H1 (cell line): ENCODE measurements around the gene RETSAT. TPM values are rescaled to one million over a fixed set of nuclear protein-coding genes. Genes with fewer than 3 reads are reported as not detected.

ENCODE experiments used
- HDAC2 ChIP-seq, 2 experiments: fragments of 300-600 bp in 1 of 2; sonication (generic) in 1 of 2; IDR thresholded peaks; 2 replicates each; pipeline ENCODE4 v1.6.1; 2011 to 2012; ENCODE audit warnings: low read depth in 2 of 2, low read length in 2 of 2, mild to moderate bottlenecking in 2 of 2, moderate library complexity in 2 of 2, borderline replicate concordance in 1 of 2, inconsistent platforms in 1 of 2
- polyA plus RNA-seq, 7 experiments: library from polyadenylated mRNA; depleted of rRNA in 3 of 7; stranded (reverse) in 5 of 7; unstranded in 2 of 7; fragments of >200 nt in 5 of 7; fragments of 200-250 nt in 2 of 7; gene quantifications; 1 replicate in 5 of 7; 2 replicates in 1 of 7; 4 replicates in 1 of 7; pipeline versions ENCODE4 v1.2.1 to v1.2.3, GENCODE V29; 2011 to 2013; ENCODE audit warnings: missing spikeins in 2 of 7, mixed read lengths in 2 of 7
- total RNA-seq: library from RNA; stranded (reverse); fragmentation: NEBNext Ultra II Directional; extraction: Animal tissue kit (Norgen Biotek cat#: 25700); gene quantifications from 2 replicates; pipeline ENCODE4 v1.2.1, GENCODE V29; 2021

RETSAT gene
- total and polyA plus RNA-seq, 2 of the 8 experiments (the other 6 are each of a cell fraction or from before 2014, with no cell fraction given) = 15.8 to 16.7 TPM

DNA sequence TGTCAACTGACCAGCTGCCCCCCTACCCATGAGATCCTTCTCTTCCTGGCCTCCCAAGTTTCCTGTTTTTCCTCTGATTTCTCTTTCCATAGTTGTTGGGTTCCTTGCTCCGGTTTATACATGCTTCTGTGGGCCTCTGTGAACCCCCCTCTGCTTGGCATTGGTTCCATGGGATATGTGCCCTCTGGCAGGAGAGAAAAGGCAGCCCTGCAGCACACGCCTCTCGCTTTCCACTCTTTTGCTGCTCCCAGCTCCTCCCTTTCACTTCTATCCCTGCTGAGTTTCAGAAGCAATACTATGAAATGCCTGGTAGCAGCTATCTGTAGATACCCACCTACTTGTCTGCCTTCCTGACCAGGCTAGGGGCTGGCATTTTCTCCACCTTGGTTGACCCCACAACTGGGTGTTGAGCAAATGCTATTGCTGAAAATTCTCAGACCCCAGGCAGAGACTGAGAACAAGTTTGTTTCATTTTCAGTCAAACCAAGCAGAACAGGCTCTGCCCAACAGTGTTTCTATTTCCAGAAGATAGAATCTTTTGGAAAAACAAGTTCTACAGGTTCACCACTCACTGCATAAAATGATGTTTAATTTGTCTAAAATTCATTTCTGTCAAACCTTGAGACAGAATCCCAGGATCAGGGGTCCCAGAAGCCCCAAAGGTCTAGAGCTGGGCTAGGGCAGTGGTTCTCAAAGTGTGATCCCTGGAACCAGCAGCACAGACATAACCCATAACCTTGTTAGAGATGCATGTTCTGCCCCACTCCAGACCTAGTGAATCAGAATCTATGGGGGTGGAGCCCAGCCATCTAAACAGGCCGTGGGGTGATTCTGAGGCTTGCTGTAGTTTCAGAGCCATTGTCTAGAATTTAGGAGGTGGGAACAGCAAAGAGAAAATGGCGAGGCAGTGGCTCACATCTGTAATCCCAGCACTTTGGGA, 42.5 kb upstream of the RETSAT start (continued):
- no peak for TF ChIP-seq HDAC2 (IDR thresholded peaks at IDR 0.05; ENCODE audit: borderline replicate concordance in 1 of 2, low read depth in 2 of 2, low read length in 2 of 2)
